Measurements from ENCODE around the gene BMPR1B.

- no peak for TF ChIP-seq POLR2A (IDR thresholded peaks at IDR 0.05)
- no peak for TF ChIP-seq CTCF (IDR thresholded peaks at IDR 0.05)
These were observed 68.5 kb downstream of the BMPR1B start for GRCh38 chr4:94826206-94826605.

All from right lobe of liver (tissue), 4 donors.